ENCODE results near the gene NTN1. TPM values are rescaled to one million over a fixed set of nuclear protein-coding genes. Genes with fewer than 3 reads are reported as not detected.

Gene NTN1
- total RNA-seq, 1 donor, result under 0.01 TPM

DNA sequence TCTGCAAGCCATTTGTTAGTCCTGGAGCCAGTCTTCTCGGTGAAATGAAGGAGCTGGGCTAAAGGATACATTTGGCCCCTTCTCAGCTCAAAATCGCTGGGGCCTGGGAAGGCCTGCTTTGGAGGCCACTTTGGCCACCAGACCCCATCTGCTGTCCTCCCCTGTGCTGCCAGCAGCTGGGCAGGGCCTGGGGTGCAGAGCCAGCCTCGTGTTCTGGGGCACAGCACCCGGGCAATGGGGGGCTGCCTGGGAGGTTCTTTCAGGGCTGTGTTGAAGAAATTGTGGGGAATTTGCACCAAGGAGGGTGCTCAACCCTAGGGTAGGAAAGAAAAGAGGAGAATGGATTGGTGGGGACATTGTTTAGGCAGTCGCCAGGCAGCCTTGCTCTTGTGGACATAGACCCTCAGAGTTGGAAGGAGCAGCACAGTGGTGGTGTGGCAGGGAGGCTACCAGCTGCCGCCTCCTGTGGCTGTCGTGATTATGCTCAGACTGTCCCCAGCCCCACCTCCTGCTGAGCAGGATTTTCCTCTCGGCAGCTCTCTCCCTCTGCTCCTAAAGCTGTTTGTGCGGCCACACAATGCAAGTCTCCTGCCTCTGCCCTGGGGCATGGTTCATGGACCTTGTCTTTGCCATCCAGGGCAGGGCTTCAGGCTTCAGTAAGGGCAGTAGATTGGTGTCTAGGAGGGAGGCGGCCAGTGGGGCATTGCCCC, 174.8 kb downstream of the NTN1 start:
- H3K4me3 ChIP-seq (ENCODE audit: low read depth, low read length), result no peak overlapping the region
- TF ChIP-seq CTCF (IDR thresholded peaks at IDR 0.05; ENCODE audit: insufficient read depth, low read depth, low read length), result no peak
- no peak for DNase-seq (ENCODE audit: low read depth)

DNA sequence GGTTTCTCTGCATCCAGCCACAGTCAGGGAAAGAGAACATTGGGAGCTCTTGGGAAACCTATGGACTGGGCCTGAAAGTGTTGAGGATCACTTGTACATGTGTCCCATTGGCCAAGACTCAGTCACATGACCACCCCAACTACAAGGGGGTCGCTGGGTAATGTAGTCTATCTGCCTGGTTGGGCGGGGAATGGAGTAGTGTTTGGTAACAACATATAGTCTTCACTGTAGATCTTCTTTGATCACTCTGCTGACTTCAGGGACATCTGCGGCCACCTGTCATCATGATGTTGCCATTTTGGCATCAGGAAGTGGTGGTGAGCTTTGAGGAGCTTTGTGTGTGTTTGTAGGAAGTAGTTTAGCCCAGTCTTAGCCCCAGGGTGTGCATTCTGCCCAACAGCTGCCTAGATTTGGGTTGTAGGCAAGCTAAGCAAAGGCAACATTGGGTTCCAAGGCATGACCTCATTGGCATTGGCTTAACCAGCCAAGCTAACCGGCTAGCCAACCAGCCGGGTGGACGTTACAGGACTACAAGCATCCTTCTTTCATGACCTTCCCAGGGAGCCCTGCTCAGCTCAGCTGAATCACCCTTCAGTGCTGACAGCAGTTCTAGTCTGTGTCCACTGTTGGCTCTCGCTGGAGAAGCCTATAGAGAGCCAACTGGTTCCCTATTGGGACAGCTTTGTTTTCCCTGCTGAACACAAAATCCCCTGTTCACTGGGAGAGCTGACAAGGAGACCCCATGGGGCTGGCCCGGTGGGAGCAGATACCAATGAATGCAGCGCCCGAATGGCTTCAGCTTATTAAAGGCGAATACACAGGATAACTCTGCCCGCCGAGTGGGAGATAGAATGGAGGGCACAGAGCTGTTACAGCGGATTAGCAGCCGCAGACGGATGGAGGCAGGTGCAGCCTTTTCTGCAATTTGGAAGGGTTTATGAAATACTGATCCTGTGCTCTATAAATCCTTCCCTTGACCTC, 178.6 kb downstream of the NTN1 start:
- TF ChIP-seq CTCF (IDR thresholded peaks at IDR 0.05; ENCODE audit: insufficient read depth, low read depth, low read length), result no peak
- DNase-seq (ENCODE audit: low read depth), result no peak
- no peak overlapping the region for H3K4me3 ChIP-seq (ENCODE audit: low read depth, low read length)

DNA sequence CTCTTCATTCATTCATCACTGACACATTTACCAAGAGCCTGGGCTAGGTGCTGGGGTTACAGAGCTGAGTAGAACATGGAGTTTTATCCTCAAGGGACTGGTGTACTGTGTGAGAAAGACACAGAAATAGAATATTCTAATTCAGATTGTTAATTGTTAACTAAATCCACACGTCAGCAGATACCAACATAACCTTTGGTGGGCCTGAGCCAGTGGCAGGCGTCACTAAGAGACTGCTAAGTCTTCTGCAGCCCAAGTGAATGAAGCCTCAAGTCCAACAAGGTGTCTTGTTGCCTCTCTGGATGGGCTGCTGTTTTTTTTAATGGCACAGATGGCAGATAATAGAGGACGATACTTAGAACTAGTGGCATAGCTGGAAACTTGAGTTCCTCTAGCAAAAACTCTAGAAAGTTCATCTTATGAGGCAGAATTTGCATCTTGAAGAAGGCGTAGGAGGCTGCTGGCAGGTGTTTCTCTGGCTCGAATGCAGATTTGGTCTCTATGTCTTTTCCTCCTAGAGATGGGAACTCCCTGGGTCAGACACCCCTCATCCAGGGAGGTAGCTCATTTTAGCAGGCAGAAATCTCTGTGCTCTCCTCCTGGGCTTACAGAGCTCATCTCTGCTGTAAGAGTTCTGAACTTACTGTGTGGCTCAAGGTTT, 179.5 kb downstream of the NTN1 start:
- no peak overlapping the region for H3K4me3 ChIP-seq (ENCODE audit: low read depth, low read length)
- DNase-seq (ENCODE audit: low read depth), result no peak
- no peak for TF ChIP-seq CTCF (IDR thresholded peaks at IDR 0.05; ENCODE audit: insufficient read depth, low read depth, low read length)

GRCh38 chr17:9202532-9202931, 181.2 kb downstream of the NTN1 start:
- H3K4me3 ChIP-seq (ENCODE audit: low read depth, low read length), result no peak overlapping the region
- TF ChIP-seq CTCF (IDR thresholded peaks at IDR 0.05; ENCODE audit: insufficient read depth, low read depth, low read length), result no peak
- DNase-seq (ENCODE audit: low read depth), result no peak

GRCh38 chr17:9203771-9204425, 182.6 kb downstream of the NTN1 start:
- no peak for TF ChIP-seq CTCF (IDR thresholded peaks at IDR 0.05; ENCODE audit: insufficient read depth, low read depth, low read length)
- no peak overlapping the region for H3K4me3 ChIP-seq (ENCODE audit: low read depth, low read length)
- DNase-seq (ENCODE audit: low read depth), result no peak

- DNase-seq (ENCODE audit: low read depth), result no peak
- H3K4me3 ChIP-seq (ENCODE audit: low read depth, low read length), result no peak overlapping the region
- TF ChIP-seq CTCF (IDR thresholded peaks at IDR 0.05; ENCODE audit: insufficient read depth, low read depth, low read length), result no peak
Measured at GRCh38 chr17:9204637-9205329, 183.5 kb downstream of the NTN1 start.
